Islet of Langerhans (tissue), 1 donor: ENCODE results near the gene ZP2.
"Not testable (repeated sequence)": the region's sequence is repeated elsewhere in the genome, so short reads cannot be mapped to it uniquely, and the experiment has no call there.

Experiments used
- FAIRE-seq: peaks from one replicate; lab custom pipeline; 2011; peaks lifted over from hg19 to GRCh38; lab: Jason Lieb, UNC

Gene ZP2

GRCh38 chr16:21211486-21211885, at the start of gene ZP2:
TSS of gene ZP2 (minus strand) at chr16:21211574. CDS start at chr16:21211547, 27 bp downstream.
- FAIRE-seq = no peak

DNA sequence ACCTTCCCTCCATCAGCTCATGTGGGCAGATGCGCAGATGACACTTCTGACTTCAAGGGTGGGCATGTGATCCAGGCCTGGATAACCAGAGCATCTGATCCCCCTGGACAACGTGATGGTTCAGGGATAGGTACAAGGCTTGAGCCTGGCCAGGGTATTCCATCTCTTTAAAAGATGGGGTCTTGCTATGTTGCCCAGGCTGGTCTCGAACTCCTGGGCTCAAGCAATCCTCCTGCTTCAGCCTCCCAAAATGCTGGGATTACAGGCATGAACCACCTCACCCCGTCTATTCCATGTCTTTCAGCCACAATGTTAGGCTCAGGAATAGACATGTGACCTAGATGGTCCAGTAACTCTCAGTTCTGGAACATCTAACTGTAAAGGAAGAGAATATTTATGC, 45.9 kb upstream of the ZP2 start:
- no peak for FAIRE-seq

DNA sequence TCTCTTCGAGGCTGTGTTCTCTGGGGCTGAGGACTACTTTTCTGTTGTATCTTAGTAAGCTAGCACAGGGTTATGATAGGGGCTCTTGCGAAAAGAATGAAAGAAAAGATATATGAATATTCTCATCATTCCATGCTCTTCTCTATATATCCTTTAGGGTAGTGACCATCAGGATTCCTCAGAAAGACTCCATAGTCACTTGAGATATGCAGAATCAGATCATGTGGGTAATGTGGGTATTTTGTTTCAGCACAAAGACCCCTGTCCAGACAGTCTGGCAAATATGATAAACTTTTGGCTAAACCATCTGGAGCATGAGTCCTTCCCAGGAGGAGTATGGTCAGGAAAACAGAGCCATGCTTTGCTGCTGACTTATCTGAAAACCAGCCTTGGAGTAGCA, 45.3 kb upstream of the ZP2 start:
- FAIRE-seq = no peak

DNA sequence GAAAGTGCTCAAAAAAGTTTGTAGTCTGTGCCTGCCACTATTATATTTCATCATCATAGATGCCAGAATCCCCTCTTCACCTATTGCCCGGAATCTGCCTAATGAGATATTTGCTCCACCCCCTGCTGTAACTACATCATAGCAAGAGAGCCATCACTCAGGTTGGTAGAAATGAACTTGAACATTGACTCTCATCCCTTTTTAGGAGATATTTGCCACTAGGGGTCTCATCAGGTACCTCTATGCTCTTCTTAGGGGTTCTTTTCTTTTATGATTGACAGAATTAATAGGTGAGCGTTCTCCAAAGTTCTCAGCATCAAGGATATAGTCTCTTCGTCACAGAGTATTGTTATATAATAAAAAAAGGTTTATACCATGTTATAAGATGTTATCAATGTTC, 42.1 kb upstream of the ZP2 start:
- FAIRE-seq = no peak

DNA sequence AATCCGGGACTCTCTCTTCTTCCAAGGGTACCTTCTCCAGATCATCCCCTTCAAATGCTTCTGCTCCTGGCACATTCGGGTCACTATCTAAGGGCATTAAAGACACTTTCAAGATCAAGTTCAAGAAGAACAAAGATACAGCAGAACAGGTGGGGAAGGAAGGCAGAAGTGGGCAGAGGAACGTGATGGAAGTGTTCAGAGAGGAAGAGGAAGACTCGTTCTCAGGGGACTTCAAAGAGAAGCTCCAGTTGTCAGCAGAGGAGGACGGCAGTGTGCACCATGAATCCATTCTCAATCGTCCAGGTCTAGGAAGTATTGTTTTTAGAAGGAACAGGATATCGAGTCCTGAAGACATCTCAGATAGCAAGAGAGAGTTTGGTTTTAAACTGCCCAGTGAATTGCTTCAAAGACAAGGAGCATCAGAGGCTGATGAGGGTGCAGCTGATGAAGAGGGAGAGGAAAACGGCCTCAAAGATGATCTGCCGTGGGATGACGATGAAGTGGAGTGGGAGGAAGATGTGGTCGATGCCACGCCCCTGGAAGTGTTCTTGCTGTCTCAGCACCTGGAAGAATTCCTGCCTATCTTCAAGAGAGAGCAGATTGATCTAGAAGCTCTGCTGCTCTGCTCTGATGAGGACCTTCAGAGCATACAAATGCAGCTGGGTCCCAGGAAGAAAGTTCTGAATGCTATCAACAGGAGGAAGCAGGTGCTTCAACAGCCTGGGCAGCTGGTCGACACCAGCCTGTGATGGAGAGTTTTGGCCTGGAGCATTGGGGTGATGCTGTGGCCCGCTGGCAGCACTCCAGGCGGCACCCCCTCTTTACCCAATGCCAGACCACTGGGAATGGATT, 38.9 kb upstream of the ZP2 start:
- no peak for FAIRE-seq

- not testable (repeated sequence) for FAIRE-seq
Measured at GRCh38 chr16:21248179-21248578, 36.8 kb upstream of the ZP2 start.

GRCh38 chr16:21244518-21245215, 33.3 kb upstream of the ZP2 start:
- FAIRE-seq = no peak

DNA sequence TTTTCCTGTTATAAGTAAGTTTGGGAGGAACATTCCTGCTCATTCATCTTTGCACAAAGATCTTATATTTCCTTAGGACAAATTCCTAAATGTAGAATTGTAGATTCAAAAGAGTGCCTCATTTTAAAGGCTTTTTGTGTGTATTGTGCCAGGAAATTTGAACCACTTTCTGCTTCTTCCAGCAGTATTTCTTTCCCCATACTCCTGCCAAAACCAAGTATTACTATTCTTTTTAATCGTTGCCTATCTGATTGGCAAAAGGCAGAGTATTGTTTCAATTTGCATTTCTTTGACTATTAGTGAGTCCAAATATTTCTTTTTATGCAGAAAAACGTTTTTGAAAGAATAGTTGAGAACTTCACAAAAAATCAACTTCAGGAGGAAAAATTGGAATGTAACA, 31.4 kb upstream of the ZP2 start:
- FAIRE-seq = no peak

- FAIRE-seq = no peak
Measured at GRCh38 chr16:21239646-21240045, 28.3 kb upstream of the ZP2 start.

DNA sequence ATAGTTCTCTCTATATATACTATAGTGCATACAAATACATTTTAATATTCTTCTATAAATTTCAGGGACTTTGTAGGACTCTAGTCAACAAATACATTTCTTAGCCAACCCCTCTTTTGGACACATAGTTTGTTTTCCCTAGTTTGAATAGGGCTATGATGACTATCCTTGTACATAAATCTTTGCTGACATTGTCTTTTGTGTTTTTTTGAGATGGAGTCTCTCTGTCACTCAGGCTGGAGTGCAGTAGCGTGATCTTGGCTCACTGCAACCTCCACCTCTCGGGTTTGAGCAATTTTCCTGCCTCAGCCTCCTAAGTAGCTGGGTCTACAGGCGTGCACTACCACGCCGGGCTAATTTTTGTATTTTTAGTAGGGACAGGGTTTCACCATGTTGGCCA, 25.5 kb upstream of the ZP2 start:
- FAIRE-seq = no peak

DNA sequence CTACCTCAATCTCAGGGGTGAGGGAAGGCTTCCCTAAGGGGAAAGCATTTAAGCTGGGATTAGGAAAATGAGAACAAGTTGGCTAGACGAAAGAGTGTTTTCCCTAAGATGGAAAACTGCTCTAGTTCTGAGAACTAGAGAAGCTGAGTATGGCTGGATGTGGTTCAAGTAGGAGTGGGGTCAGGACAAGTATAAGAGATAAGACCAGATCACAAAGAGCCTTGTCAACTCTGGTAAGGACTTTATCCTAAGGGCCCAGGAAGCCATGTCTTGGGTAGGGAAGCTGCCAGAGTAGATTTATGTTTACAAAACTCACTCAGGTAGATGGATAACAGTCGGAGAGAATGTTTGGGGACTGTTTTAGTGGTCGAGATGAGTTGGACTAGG, 23.8 kb upstream of the ZP2 start:
- FAIRE-seq = no peak

- FAIRE-seq = no peak
Measured at GRCh38 chr16:21233521-21234150, 22.3 kb upstream of the ZP2 start, which contains the start of gene ANKS4B. TSS of gene ANKS4B (plus strand) at chr16:21233699. CDS start at chr16:21233738, 39 bp downstream.

DNA sequence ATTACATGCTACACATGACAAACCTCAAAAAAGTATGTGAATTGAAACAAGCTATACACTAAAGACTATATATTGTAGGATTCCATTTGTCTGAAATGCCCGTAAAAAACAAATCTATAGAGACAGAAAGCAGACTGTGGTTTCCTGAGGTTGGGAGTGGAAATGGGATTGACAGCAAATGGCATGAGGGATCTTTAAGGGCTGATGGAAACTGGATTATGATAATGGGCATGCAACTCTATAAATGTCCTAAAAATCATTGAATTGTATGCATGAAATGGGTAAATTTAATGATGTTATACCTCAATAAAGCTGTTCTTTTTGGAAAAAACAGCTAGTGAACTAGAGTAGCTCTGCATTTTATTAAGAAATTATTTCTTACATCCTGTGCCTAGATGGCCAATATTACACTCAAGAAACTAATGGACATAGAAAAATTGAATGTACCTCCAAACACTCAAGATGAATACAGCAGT, 21.7 kb upstream of the ZP2 start:
- FAIRE-seq = no peak

GRCh38 chr16:21228361-21228872, 17.0 kb upstream of the ZP2 start:
- FAIRE-seq = no peak

DNA sequence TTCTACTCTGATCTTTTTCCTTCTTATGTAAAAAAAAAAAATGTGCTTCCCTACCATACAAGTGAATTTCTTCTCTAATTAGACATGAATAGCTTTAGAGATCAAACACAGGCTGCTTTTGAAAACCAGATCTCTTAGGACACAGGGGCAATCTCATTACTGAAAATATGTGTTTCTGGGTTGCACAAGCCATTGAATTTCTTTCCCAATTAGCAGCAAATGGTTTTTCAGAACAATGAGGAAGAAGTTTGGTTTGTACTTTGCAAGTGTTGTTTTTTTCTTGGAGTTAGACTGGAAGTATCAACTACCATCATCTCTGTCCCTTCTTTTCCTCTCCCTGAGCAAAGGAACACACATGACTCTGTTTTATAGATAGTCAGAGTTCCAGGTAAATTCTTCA, 16.5 kb upstream of the ZP2 start:
- no peak for FAIRE-seq

DNA sequence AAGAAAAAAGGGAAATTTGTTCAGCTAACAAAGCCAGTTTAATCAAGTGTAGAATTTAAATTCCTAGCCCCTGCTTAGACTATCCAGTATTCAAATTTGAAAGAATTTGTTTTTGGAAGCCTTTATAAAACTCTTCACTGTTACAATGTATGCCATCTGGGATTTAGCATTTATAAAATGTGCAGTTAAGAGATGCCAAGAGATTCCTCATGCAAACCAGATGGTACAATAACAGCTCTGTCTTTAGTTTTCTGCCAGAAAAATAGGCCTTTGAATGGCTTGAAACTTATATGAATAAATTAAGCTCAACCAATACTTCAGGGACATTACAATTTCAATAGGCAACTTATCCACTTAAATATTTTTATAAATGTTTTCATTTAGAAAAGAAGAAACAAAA, 15.4 kb upstream of the ZP2 start:
- no peak for FAIRE-seq

DNA sequence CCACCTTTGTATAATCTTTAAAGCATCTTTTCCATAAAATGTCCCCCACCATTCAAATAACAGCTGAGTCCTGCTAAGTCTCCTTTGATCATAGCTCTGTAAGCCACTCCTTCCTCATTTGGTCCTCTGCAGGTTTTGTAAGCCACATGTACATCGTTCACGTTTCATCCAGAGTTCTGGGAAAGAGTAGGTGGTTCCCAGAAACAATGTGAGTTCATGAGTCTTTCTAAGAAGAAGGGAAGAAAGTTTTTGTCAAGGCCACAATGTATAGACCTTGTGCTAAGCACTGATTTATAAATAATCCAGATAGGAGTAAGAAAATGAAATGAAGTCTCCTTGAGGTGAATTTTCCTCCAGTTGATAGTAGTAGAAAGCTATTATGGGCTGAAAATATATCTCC, 13.4 kb upstream of the ZP2 start:
- FAIRE-seq = no peak

DNA sequence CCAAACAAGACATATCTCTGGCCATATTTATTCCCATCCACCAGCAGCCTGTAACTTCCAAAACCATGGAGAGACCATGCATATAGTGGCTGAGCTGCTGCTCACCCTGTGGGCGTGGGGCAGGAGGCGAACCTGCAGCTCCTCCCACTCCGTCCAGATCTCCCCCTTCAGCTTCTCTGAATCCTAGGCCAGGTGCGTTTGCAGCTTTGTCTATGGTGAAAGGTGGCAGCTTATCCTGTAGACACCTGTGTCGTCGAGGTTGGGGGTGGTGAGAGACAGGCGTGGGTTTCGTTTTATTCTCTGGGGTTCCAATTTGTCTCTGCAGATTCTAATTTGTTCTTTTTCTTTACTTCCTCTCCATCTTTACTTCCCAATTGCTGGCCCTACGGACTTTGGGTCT, 12.4 kb upstream of the ZP2 start:
- FAIRE-seq = no peak

DNA sequence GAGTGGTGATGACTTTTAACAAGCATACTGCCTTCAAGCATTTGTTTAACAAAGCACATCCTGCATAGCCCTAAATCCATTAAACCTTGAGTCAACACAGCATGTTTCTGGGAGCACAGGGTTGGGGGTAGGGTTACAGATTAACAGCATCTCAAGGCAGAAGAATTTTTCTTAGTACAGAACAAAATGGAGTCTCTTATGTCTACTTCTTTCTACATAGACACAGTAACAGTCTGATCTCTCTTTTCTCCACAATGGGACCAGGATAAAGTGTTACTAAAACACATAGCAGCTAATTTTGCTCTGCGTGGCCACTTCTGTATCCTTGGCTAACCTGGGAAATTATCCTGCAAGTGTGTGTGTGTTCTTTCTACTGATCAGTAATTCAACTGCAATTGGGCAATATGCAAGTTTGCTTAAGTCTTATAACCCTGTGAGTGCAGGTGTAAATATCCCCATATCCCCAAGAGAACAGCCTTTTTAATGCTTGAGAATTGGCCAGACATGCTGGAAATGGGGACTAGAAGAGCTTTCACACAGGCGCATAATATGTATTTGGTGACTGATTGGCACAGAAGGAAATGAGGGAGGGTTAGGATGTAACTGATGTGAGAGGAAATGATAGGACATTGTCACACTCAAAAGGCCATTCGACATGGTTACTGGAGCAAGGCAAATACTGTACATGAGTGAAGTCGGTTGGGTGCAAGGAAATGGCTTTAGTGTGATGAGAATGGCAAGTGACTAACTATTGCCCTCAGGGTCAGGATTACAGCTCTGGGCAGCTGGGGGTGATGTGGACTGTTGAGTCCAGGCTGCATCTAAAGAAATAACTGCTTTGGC, 11.3 kb upstream of the ZP2 start:
- no peak for FAIRE-seq

- no peak for FAIRE-seq
Measured at GRCh38 chr16:21219551-21219950, 8.2 kb upstream of the ZP2 start.

DNA sequence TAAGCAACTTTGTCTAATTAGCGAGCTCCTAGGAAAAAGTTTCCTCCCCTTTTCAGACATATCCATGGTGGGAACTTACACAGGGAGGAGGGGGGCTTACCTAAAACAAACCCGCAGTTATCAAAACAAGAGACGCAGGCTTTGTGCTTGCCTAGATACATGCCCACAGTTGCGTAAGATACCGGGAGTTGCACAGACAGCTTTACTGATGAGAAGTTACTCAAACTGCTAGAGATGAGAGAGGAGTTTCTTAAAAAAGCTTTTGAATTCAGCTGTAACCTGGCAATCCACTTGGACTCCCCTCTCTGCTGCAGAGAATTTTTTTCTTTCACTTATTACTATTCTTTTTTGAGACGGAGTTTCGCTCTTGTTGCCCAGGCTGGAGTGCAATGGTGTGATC, 6.8 kb upstream of the ZP2 start:
- no peak for FAIRE-seq

DNA sequence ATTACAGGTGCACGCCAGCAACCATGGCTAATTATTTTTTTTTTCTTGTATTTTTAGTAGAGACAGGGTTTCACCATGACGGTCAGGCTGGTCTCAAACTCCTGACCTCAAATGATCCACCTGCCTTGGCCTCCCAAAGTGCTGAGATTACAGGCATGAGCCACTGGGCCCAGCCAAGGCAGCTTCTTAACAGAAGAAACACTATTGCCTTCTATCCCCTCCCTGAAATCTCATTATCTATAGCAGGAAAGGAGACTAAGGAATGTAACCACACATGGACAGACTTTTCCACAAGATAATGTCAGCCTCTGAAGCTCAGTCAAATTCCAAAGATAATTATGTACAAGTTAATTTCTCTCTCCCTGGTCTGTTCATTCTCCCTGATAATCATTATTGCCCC, 5.7 kb upstream of the ZP2 start:
- FAIRE-seq = no peak
